SK-N-SH (cell line): ENCODE results near the gene CCDC106.

Experiments
- TAF1 ChIP-seq: IDR thresholded peaks from 2 replicates; pipeline ENCODE4 v1.6.1; 2012; ENCODE audit warnings: low read depth, mild to moderate bottlenecking, low read length, moderate library complexity, borderline replicate concordance
- YY1 ChIP-seq: IDR thresholded peaks from 2 replicates; pipeline ENCODE4 v1.4.0; 2012; ENCODE audit warnings: low read depth, mild to moderate bottlenecking
- TF ChIP-seq, protein P1 (sequence below): fragments of 200-600 bp; sonication (generic); IDR thresholded peaks from 2 replicates; pipeline ENCODE4 v1.6.1; 2017; ENCODE audit warnings: antibody characterized with exemption, mild to moderate bottlenecking, moderate library complexity

DNA sequence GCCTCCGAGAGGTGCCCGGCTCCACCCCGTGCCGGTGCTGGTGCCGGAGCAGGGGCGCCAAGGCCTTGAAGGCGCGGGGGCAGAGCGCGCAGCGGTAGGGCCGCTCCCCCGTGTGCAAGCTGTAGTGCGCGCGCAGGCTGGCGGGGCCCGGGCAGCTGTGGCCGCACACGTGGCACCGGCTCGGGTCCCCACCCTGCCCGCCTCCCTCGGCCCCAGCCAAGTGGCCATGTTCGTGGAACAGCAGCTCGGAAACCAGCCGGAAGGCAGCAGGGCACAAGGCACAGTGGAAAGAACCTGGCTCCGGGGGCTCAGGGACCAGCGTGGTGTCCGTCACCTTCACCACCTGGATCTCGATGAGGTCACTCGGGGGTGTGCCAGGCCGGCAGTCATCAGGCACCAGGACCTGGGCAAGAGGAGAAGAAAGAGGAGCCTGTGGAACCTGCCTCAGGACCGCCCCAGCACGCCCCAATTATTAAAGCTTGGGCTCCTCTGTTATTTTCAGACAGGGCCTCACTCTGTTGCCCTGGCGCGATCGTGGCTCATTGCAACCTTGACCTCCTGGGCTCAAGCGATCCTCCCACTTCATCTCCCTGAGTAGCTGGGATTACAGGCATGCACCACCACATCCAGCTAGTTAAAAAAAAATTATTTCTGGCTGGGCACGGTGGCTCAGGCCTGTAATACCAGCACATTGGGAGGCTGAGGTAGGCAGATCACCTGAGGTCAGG lies 25.6 kb upstream of the CCDC106 start:
- TF ChIP-seq YY1 (no peak), TAF1 (no peak)
- TF ChIP-seq, protein P1, sequence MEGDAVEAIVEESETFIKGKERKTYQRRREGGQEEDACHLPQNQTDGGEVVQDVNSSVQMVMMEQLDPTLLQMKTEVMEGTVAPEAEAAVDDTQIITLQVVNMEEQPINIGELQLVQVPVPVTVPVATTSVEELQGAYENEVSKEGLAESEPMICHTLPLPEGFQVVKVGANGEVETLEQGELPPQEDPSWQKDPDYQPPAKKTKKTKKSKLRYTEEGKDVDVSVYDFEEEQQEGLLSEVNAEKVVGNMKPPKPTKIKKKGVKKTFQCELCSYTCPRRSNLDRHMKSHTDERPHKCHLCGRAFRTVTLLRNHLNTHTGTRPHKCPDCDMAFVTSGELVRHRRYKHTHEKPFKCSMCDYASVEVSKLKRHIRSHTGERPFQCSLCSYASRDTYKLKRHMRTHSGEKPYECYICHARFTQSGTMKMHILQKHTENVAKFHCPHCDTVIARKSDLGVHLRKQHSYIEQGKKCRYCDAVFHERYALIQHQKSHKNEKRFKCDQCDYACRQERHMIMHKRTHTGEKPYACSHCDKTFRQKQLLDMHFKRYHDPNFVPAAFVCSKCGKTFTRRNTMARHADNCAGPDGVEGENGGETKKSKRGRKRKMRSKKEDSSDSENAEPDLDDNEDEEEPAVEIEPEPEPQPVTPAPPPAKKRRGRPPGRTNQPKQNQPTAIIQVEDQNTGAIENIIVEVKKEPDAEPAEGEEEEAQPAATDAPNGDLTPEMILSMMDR: no peak
